Measurements from ENCODE around the gene MRGPRD. TPM values are rescaled to one million over a fixed set of nuclear protein-coding genes. Genes with fewer than 3 reads are reported as not detected.

Gene MRGPRD
- total and polyA plus RNA-seq, 11 donors: not detected

- no peak for TF ChIP-seq POLR2A (IDR thresholded peaks at IDR 0.05)
- TF ChIP-seq, protein P1, sequence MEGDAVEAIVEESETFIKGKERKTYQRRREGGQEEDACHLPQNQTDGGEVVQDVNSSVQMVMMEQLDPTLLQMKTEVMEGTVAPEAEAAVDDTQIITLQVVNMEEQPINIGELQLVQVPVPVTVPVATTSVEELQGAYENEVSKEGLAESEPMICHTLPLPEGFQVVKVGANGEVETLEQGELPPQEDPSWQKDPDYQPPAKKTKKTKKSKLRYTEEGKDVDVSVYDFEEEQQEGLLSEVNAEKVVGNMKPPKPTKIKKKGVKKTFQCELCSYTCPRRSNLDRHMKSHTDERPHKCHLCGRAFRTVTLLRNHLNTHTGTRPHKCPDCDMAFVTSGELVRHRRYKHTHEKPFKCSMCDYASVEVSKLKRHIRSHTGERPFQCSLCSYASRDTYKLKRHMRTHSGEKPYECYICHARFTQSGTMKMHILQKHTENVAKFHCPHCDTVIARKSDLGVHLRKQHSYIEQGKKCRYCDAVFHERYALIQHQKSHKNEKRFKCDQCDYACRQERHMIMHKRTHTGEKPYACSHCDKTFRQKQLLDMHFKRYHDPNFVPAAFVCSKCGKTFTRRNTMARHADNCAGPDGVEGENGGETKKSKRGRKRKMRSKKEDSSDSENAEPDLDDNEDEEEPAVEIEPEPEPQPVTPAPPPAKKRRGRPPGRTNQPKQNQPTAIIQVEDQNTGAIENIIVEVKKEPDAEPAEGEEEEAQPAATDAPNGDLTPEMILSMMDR (IDR thresholded peaks at IDR 0.05): no peak
Observed at GRCh38 chr11:68992743-68993255, 12.0 kb upstream of the MRGPRD start.

DNA sequence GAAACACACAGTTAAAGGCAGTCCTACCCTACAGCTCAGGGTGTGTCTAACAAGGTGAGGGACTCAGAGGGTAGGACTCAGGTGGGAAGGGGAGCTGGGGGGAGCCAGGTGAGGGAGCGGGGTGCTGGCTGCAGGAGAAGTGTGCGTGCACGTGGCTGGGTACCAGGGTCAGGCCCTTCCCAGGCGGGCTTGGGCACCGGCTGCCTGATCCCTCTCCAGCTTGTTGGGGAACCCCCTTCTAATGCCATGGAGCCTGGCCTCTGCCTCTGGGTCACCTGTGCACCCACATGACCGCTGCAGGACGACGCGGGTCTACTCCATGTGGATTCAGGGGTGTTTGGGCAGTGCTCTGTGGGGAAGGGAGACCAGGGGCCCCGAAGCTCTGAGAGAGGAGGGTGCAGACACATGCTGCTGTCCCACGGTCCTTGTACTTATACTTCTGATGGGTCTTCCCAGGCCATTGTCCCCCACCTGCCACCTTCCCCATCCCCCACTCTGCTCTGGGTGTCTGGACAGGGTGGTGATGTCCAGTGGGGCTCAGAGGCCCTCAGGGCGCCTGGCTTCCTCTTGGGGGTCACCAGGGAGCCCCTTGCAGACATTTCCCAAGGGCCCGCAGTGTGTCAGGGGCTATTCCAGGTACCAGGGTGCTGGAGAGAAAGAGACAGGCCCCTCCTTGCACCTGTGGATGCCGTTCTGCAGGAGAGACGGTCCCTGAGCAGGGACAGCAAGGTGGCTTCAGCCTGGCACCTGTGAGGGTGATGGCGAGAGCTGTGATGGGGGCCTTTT is 10.4 kb upstream of the MRGPRD start:
- H3K9me3 ChIP-seq: peaks cover 0 to 15% (median 0%) of the 10 kb centered on the region in 12 donors
- H3K4me3 ChIP-seq: no peak overlapping the region
- no peak overlapping the region for H3K27ac ChIP-seq
- DNase-seq (peak in 2 of 5 donors; percentile 5 to 46), ATAC-seq (peak in 1 of 4 donors; percentile 23)
- H3K27me3 ChIP-seq: peaks cover 0 to 22% (median 0%) of the 10 kb centered on the region in 9 donors
- no peaks in the 10 kb centered on the region for H3K4me1 ChIP-seq
- no peak for TF ChIP-seq POLR2A (IDR thresholded peaks at IDR 0.05)
- TF ChIP-seq, protein P1 (IDR thresholded peaks at IDR 0.05): no peak
- no peaks in the 10 kb centered on the region for H3K36me3 ChIP-seq
- intact Hi-C loops (cut with DNase I): no loop called here
- 86 to 94% (median 92%) methylated on average over 8 to 16 of the region's 16 CpGs for WGBS, 4 donors

More at GRCh38 chr11:68992743-68993255, 12.0 kb upstream of the MRGPRD start:
- H3K4me3 ChIP-seq: no peak overlapping the region
- H3K4me1 ChIP-seq: no peaks in the 10 kb centered on the region
- DNase-seq (peak in 1 of 5 donors; percentile 9), ATAC-seq (no peak)
- intact Hi-C loops (cut with DNase I): no loop called here
- no peaks in the 10 kb centered on the region for H3K36me3 ChIP-seq
- H3K27me3 ChIP-seq: peaks cover 0 to 22% (median 0%) of the 10 kb centered on the region in 9 donors
- no peaks in the 10 kb centered on the region for H3K9me3 ChIP-seq
- H3K27ac ChIP-seq: no peak overlapping the region
- 55 to 66% (median 58%) methylated on average over 10 to 14 of the region's 14 CpGs for WGBS, 4 donors

DNA sequence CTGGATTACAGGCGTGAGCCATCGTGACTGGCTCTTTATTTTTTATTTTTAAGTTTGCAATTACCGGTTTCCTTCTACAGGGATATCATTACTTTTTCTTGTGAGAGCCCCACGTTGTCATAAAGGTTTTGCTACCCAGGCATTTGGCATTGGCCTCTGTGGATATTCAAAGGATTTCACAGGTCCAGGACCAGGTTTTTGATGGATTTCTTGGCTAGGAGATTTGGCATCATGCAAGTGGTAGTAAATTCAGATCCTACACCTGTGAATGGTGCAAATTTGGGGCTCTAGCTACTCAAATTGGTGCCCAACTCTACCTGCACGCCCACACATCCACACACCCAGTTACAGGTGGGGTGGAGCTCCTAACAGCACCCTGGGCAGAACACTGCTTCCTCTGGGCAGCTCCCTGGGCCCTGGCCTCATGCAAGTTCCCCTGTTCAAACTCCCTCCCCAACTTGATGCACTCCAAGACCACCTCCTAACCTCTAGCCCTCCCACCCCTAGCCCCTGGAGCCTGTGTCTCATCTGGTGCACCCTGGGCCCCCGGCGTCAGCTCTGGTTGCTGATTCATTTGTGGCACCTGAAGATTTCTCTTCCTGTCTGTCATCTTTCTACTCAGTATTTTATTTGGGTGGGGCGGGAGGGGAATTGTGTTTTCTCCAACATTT is 9.3 kb upstream of the MRGPRD start:
- TF ChIP-seq, protein P1 (IDR thresholded peaks at IDR 0.05): no peak
- TF ChIP-seq POLR2A (IDR thresholded peaks at IDR 0.05): no peak
- peak in 2 of 5 donors; percentile 6 to 24 for DNase-seq
- Histone ChIP-seq H3K27me3 (peaks cover 0 to 22% (median 0%) of the 10 kb centered on the region in 9 donors), H3K9me3 (peaks cover 0 to 18% (median 0%) of the 10 kb centered on the region in 12 donors), H3K4me3 (no peak overlapping the region), H3K4me1 (no peaks in the 10 kb centered on the region), H3K36me3 (no peaks in the 10 kb centered on the region), H3K27ac (no peak overlapping the region)
- intact Hi-C loops (cut with DNase I): no loop called here
- no peak for ATAC-seq
- 91 to 95% (median 93%) methylated on average over 8 of the region's 8 CpGs for WGBS, 4 donors

DNA sequence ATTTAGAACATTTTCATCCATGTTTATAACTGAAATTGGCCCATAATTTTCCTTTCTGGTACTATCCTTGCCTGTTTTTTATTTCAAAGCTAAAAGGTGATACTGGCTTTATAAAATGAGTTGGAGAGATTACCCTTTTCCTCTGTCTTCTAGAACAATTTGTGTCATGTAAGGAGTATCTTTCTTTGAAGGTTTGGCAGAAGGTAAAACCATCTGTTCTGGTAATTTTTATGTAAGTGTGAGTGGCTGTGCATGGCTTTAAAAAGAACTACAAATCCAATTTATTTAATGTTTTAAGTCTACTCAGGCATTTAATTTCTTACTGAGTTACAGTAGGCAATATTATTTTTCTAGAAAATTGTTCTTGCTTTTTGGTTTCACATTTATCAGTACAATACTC is 7.7 kb upstream of the MRGPRD start:
- TF ChIP-seq POLR2A (IDR thresholded peaks at IDR 0.05): no peak
- TF ChIP-seq, protein P1 (IDR thresholded peaks at IDR 0.05): no peak

More for the DNA sequence above, 7.7 kb upstream of the MRGPRD start:
- H3K4me3 ChIP-seq: no peak overlapping the region
- no peaks in the 10 kb centered on the region for H3K4me1 ChIP-seq
- H3K9me3 ChIP-seq: peaks cover 0 to 18% (median 0%) of the 10 kb centered on the region in 12 donors
- no peak for ATAC-seq
- H3K27ac ChIP-seq: no peak overlapping the region
- intact Hi-C loops (cut with DNase I): no loop called here
- peaks cover 0 to 18% (median 0%) of the 10 kb centered on the region in 9 donors for H3K27me3 ChIP-seq
- DNase-seq: no peak
- no peaks in the 10 kb centered on the region for H3K36me3 ChIP-seq
